HL-60/S4 treated with phorbol 12-myristate 13-acetate at 8.2 ng/mL for 4 days and 3 days (cell line): Measurements from ENCODE around the gene RCAN3.
"Not testable (repeated sequence)": the region's sequence is repeated elsewhere in the genome, so short reads cannot be mapped to it uniquely, and the experiment has no call there.

Experiments
- in situ Hi-C: fragments of 300-500 bp; cut with MboI; formaldehyde crosslinking; loops from 2 replicates; pipeline ENCODE4 v1.15.0; 2022; ENCODE audit warnings: low sequenced_read_pairs

The RCAN3 gene

GRCh38 chr1:24548070-24548469, 45.4 kb downstream of the RCAN3 start:
- in situ Hi-C loops = no loop called here

GRCh38 chr1:24549210-24549609, 46.6 kb downstream of the RCAN3 start:
- in situ Hi-C loops = not testable (repeated sequence)

- in situ Hi-C loops = no loop called here
These were observed 48.8 kb downstream of the RCAN3 start for GRCh38 chr1:24551290-24551959.

GRCh38 chr1:24551960-24552571, 49.4 kb downstream of the RCAN3 start:
- in situ Hi-C loops = no loop called here

GRCh38 chr1:24553931-24554330, 51.3 kb downstream of the RCAN3 start:
- in situ Hi-C loops = no loop called here

- in situ Hi-C loops = no loop called here
These were observed 52.1 kb downstream of the RCAN3 start for GRCh38 chr1:24554714-24555113.

- in situ Hi-C loops = no loop called here
These were observed 53.2 kb downstream of the RCAN3 start, which contains the start of gene NCMAP for GRCh38 chr1:24555591-24556413. TSS of gene NCMAP (plus strand) at chr1:24556087. CDS start at chr1:24595431, 39,344 bp downstream.

- in situ Hi-C loops = no loop called here
These were observed 53.8 kb downstream of the RCAN3 start for GRCh38 chr1:24556414-24556795.

- in situ Hi-C loops = no loop called here
These were observed 54.6 kb downstream of the RCAN3 start for GRCh38 chr1:24557220-24557619.

GRCh38 chr1:24557711-24558131, 55.1 kb downstream of the RCAN3 start:
- in situ Hi-C loops = no loop called here

GRCh38 chr1:24558455-24558854, 55.8 kb downstream of the RCAN3 start:
- in situ Hi-C loops = no loop called here

- in situ Hi-C loops = no loop called here
These were observed 56.5 kb downstream of the RCAN3 start for GRCh38 chr1:24558902-24559791.

GRCh38 chr1:24560361-24560760, 57.7 kb downstream of the RCAN3 start:
- in situ Hi-C loops = no loop called here

GRCh38 chr1:24562625-24563024, 60.0 kb downstream of the RCAN3 start:
- in situ Hi-C loops = no loop called here

GRCh38 chr1:24564695-24565094, 62.1 kb downstream of the RCAN3 start:
- in situ Hi-C loops = no loop called here

GRCh38 chr1:24566236-24566867, 63.7 kb downstream of the RCAN3 start:
- in situ Hi-C loops = no loop called here

GRCh38 chr1:24567792-24568388, 65.3 kb downstream of the RCAN3 start:
- in situ Hi-C loops = no loop called here

GRCh38 chr1:24568475-24568874, 65.8 kb downstream of the RCAN3 start:
- in situ Hi-C loops = no loop called here

- in situ Hi-C loops = no loop called here
These were observed 67.9 kb downstream of the RCAN3 start for GRCh38 chr1:24570265-24571125.
